ENCODE results near the gene MNT.

- TF ChIP-seq CTCF (IDR thresholded peaks at IDR 0.05; ENCODE audit: low read depth, low read length) (no peak), POLR2A (IDR thresholded peaks at IDR 0.05; ENCODE audit: extremely low read depth, insufficient read length) (no peak), MAX (IDR thresholded peaks at IDR 0.05; ENCODE audit: low read depth, low read length) (no peak)
These were observed 3.4 kb downstream of the MNT start for GRCh38 chr17:2397247-2398171.

All from NB4 (cell line).